WTC11 (cell line): ENCODE data around the gene EPB41L4B. TPM values are rescaled to one million over a fixed set of nuclear protein-coding genes. Genes with fewer than 3 reads are reported as not detected.

Experiments used
- ATAC-seq: fragments of 200-7000 bp; cut with Tn5 transposase; 2 replicates; pipeline ENCODE4 v1.10.0; 2021; ENCODE audit warnings: mild to moderate bottlenecking, moderate library complexity
- CTCF ChIA-PET: fragments of 300-600 bp; sonication (Branson Sonifier 250); formaldehyde crosslinking; loops from one replicate; lab custom pipeline; 2021; ENCODE audit warnings: antibody characterized with exemption; lab: Charles Lee
- POLR2A ChIA-PET: fragments of 350-600 bp; sonication (Branson Sonifier 250); formaldehyde crosslinking; loops from one replicate; lab custom pipeline; 2021; ENCODE audit warnings: antibody characterized with exemption; lab: Charles Lee
- DNase-seq: peaks from one replicate; pipeline ENCODE4 v3.0.0; 2021; ENCODE audit warnings: low spot score
- H3K27ac Mint-ChIP-seq: 2 replicates; pipeline ENCODE4 v1.8.0; 2021; ENCODE audit warnings: mixed read lengths
- H3K27me3 Mint-ChIP-seq: 2 replicates; pipeline ENCODE4 v1.8.0; 2021; ENCODE audit warnings: low read depth, mild to moderate bottlenecking, moderate library complexity, mixed read lengths
- H3K36me3 Mint-ChIP-seq: 2 replicates; pipeline ENCODE4 v1.8.0; 2021; ENCODE audit warnings: mixed read lengths
- H3K4me1 Mint-ChIP-seq: 2 replicates; pipeline ENCODE4 v1.8.0; 2022; ENCODE audit warnings: mixed read lengths
- H3K4me3 Mint-ChIP-seq: 2 replicates; pipeline ENCODE4 v1.8.0; 2021; ENCODE audit warnings: mild to moderate bottlenecking, moderate library complexity, mixed read lengths
- H3K9me3 Mint-ChIP-seq: 2 replicates; pipeline ENCODE4 v1.8.0; 2021; ENCODE audit warnings: mixed read lengths
- ATF1 ChIP-seq: sonication (generic); formaldehyde crosslinking; IDR thresholded peaks from 2 replicates; pipeline ENCODE4 v1.8.1; 2023; ENCODE audit warnings: mild to moderate bottlenecking, moderate library complexity, missing genetic modification reagents
- CDX4 ChIP-seq: fragments of 250-450 bp; sonication (Bioruptor Pico); IDR thresholded peaks from 2 replicates; pipeline ENCODE4 v1.9.0; 2021; ENCODE audit warnings: moderate library complexity, mild to moderate bottlenecking, inconsistent platforms, borderline replicate concordance
- CTCF ChIP-seq: fragments of 200-600 bp; IDR thresholded peaks from 2 replicates; pipeline ENCODE4 v1.8.0; 2022; ENCODE audit warnings: antibody characterized with exemption
- ELF4 ChIP-seq: sonication (generic); formaldehyde crosslinking; IDR thresholded peaks from 2 replicates; pipeline ENCODE4 v1.8.1; 2022; ENCODE audit warnings: low read depth, mild to moderate bottlenecking, moderate library complexity, missing genetic modification reagents
- ESRRA ChIP-seq: sonication (generic); formaldehyde crosslinking; IDR thresholded peaks from 2 replicates; pipeline ENCODE4 v1.8.1; 2022; ENCODE audit warnings: mild to moderate bottlenecking, missing genetic modification reagents, borderline replicate concordance
- ETV6 ChIP-seq: sonication (generic); formaldehyde crosslinking; IDR thresholded peaks from 2 replicates; pipeline ENCODE4 v1.8.1; 2022; ENCODE audit warnings: mild to moderate bottlenecking, missing genetic modification reagents
- FOXJ3 ChIP-seq: sonication (generic); formaldehyde crosslinking; IDR thresholded peaks from 2 replicates; pipeline ENCODE4 v1.9.0; 2021; ENCODE audit warnings: missing genetic modification reagents, mild to moderate bottlenecking, borderline replicate concordance
- GRHL2 ChIP-seq: fragments of 250-450 bp; sonication (Bioruptor Pico); IDR thresholded peaks from 2 replicates; pipeline ENCODE4 v1.8.0; 2022; ENCODE audit warnings: mild to moderate bottlenecking, moderate library complexity; ENCODE audit not compliant: insufficient replicate concordance, severe bottlenecking
- GTF2I ChIP-seq: fragments of 250-450 bp; sonication (Bioruptor Pico); conservative IDR thresholded peaks from 2 replicates; pipeline ENCODE4 v1.4.0; 2021; ENCODE audit warnings: mild to moderate bottlenecking
- HMGXB4 ChIP-seq: sonication (generic); formaldehyde crosslinking; IDR thresholded peaks from 2 replicates; pipeline ENCODE4 v1.8.1; 2023; ENCODE audit warnings: mild to moderate bottlenecking, moderate library complexity, missing genetic modification reagents
- JUN ChIP-seq: sonication (generic); formaldehyde crosslinking; IDR thresholded peaks from 2 replicates; pipeline ENCODE4 v1.8.0; 2023; ENCODE audit warnings: mild to moderate bottlenecking, missing genetic modification reagents
- MYBL2 ChIP-seq: sonication (generic); formaldehyde crosslinking; IDR thresholded peaks from 2 replicates; pipeline ENCODE4 v1.8.1; 2023; ENCODE audit warnings: mild to moderate bottlenecking, moderate library complexity, missing genetic modification reagents
- NFYB ChIP-seq: sonication (generic); formaldehyde crosslinking; conservative IDR thresholded peaks from 2 replicates; pipeline ENCODE4 v1.8.0; 2022; ENCODE audit warnings: low read depth, missing genetic modification reagents
- NR1H2 ChIP-seq: sonication (generic); formaldehyde crosslinking; IDR thresholded peaks from 2 replicates; pipeline ENCODE4 v1.9.0; 2021; ENCODE audit warnings: mild to moderate bottlenecking, moderate library complexity, missing genetic modification reagents
- NR2C2 ChIP-seq: sonication (generic); formaldehyde crosslinking; IDR thresholded peaks from 2 replicates; pipeline ENCODE4 v1.8.0; 2022; ENCODE audit warnings: mild to moderate bottlenecking, missing genetic modification reagents
- NR3C1 ChIP-seq: sonication (generic); formaldehyde crosslinking; conservative IDR thresholded peaks from 2 replicates; pipeline ENCODE4 v1.8.1; 2023; ENCODE audit warnings: low read depth, mild to moderate bottlenecking, missing genetic modification reagents
- PRRX2 ChIP-seq: fragments of 250-450 bp; sonication (Bioruptor Pico); IDR thresholded peaks from 2 replicates; pipeline ENCODE4 v1.8.0; 2021; ENCODE audit warnings: mild to moderate bottlenecking
- SMAD4 ChIP-seq: sonication (generic); formaldehyde crosslinking; IDR thresholded peaks from 2 replicates; pipeline ENCODE4 v1.8.0; 2022; ENCODE audit warnings: mild to moderate bottlenecking, missing genetic modification reagents
- TEAD4 ChIP-seq: sonication (generic); formaldehyde crosslinking; IDR thresholded peaks from 2 replicates; pipeline ENCODE4 v1.8.0; 2022; ENCODE audit warnings: mild to moderate bottlenecking, missing genetic modification reagents
- TP53 ChIP-seq: sonication (generic); formaldehyde crosslinking; IDR thresholded peaks from 2 replicates; pipeline ENCODE4 v1.8.1; 2023; ENCODE audit warnings: mild to moderate bottlenecking, missing genetic modification reagents
- ZBTB21 ChIP-seq: sonication (generic); formaldehyde crosslinking; IDR thresholded peaks from 2 replicates; pipeline ENCODE4 v1.8.1; 2023; ENCODE audit warnings: mild to moderate bottlenecking, missing genetic modification reagents, borderline replicate concordance
- ZNF121 ChIP-seq: sonication (generic); formaldehyde crosslinking; IDR thresholded peaks from 2 replicates; pipeline ENCODE4 v1.8.0; 2023; ENCODE audit warnings: missing genetic modification reagents
- ZNF138 ChIP-seq: sonication (generic); formaldehyde crosslinking; conservative IDR thresholded peaks from 2 replicates; pipeline ENCODE4 v1.8.1; 2022; ENCODE audit warnings: mild to moderate bottlenecking, moderate library complexity, missing genetic modification reagents
- ZNF317 ChIP-seq: sonication (generic); formaldehyde crosslinking; IDR thresholded peaks from 2 replicates; pipeline ENCODE4 v1.8.1; 2023; ENCODE audit warnings: low read depth, mild to moderate bottlenecking, moderate library complexity, missing genetic modification reagents, borderline replicate concordance
- ZNF423 ChIP-seq: fragments of 250-450 bp; sonication (Bioruptor Pico); IDR thresholded peaks from 2 replicates; pipeline ENCODE4 v2.1.2; 2022; ENCODE audit warnings: mild to moderate bottlenecking, moderate library complexity
- ZNF425 ChIP-seq: fragments of 250-450 bp; sonication (Bioruptor Pico); conservative IDR thresholded peaks from 2 replicates; pipeline ENCODE4 v1.9.0; 2021; ENCODE audit warnings: mild to moderate bottlenecking
- total RNA-seq: library from RNA; stranded (reverse); gene quantifications from 3 replicates; pipeline ENCODE4 v1.2.3, GENCODE V29; 2021

Gene EPB41L4B
- total RNA-seq, 1 experiment from 2014 or later, result 20.0 TPM

GRCh38 chr9:109238125-109238524, 82.7 kb downstream of the EPB41L4B start:
- POLR2A ChIA-PET, result no interaction called here
- Mint-ChIP-seq H3K9me3 (no peaks in the 10 kb centered on the region), H3K4me3 (no peak overlapping the region), H3K27ac (no peak overlapping the region), H3K4me1 (peaks cover 19% of the 10 kb centered on the region)
- ATAC-seq, result no peak
- TF ChIP-seq NR2C2 (CRISPR knock-in tag), result no peak
- no peak for TF ChIP-seq SMAD4 (CRISPR knock-in tag)
- no peak for TF ChIP-seq ETV6 (CRISPR knock-in tag)
- no peak for TF ChIP-seq ESRRA (CRISPR knock-in tag)
- TF ChIP-seq ZNF423 (CRISPR knock-in tag), result no peak
- no peak for TF ChIP-seq CTCF
- no peak for TF ChIP-seq JUN (CRISPR knock-in tag)
- TF ChIP-seq HMGXB4, result no peak
- TF ChIP-seq ATF1, result no peak
- no peak for TF ChIP-seq FOXJ3 (CRISPR knock-in tag)
- no peak for TF ChIP-seq CDX4 (CRISPR knock-in tag)
- TF ChIP-seq ZBTB21 (CRISPR knock-in tag), result no peak
- TF ChIP-seq NFYB (CRISPR knock-in tag), result no peak
- no peak for TF ChIP-seq ZNF121
- TF ChIP-seq, all 79 proteins: peak for 0
- H3K36me3 Mint-ChIP-seq, result peaks cover 30% of the 10 kb centered on the region
- no peak for DNase-seq
- no peaks in the 10 kb centered on the region for H3K27me3 Mint-ChIP-seq
- CTCF ChIA-PET, result no interaction called here

GRCh38 chr9:109232449-109233237, 88.2 kb downstream of the EPB41L4B start:
- no peak overlapping the region for H3K4me3 Mint-ChIP-seq
- H3K27ac Mint-ChIP-seq, result no peak overlapping the region; the same call in 1 of the 2 replicates
- H3K9me3 Mint-ChIP-seq, result no peaks in the 10 kb centered on the region
- ATAC-seq, result no peak
- H3K36me3 Mint-ChIP-seq, result peaks cover 4% of the 10 kb centered on the region; the same call in 1 of the 2 replicates
- ChIA-PET CTCF (interaction anchor here (0.6 to 0.8 kb wide), 2 partner anchors 26 to 282 kb away, joined by 3 read pairs; no protein-coding TSS in a partner anchor), POLR2A (no interaction called here)
- no peaks in the 10 kb centered on the region for H3K4me1 Mint-ChIP-seq
- no peak for DNase-seq
- no peaks in the 10 kb centered on the region for H3K27me3 Mint-ChIP-seq
- no peak for TF ChIP-seq ZNF138 (CRISPR knock-in tag)
- TF ChIP-seq CDX4 (CRISPR knock-in tag), result no peak
- TF ChIP-seq NR3C1 (CRISPR knock-in tag), result no peak
- no peak for TF ChIP-seq TEAD4
- no peak for TF ChIP-seq MYBL2 (CRISPR knock-in tag)
- TF ChIP-seq GTF2I (CRISPR knock-in tag), result no peak
- no peak for TF ChIP-seq ELF4 (CRISPR knock-in tag)
- TF ChIP-seq TP53, result no peak
- no peak for TF ChIP-seq ZNF317
- no peak for TF ChIP-seq ZNF425 (CRISPR knock-in tag)
- TF ChIP-seq PRRX2 (CRISPR knock-in tag), result no peak
- TF ChIP-seq NR1H2 (CRISPR knock-in tag), result no peak
- TF ChIP-seq ZNF423 (CRISPR knock-in tag), result no peak
- no peak for TF ChIP-seq GRHL2 (CRISPR knock-in tag)
